ENCODE data around the gene NHEJ1.

DNA sequence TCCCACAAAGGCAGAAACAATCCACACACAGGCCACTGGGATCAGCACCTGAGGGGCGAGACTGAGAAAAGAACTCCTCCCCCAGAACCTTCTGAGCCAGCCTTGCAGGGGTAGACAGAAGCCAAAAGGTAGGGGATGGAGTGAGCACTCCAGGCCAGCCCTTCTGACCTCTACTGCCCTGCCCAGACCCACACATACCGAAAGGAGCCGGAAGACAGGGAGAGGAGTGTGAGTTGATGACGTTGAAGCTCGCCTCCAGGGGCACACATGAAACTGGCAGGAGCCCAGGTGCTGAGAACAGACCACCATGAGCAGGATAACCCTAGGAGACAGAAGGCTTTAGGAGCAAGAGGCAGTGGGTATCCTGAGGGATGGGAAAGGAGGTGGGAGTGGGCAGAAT is 7.4 kb upstream of the NHEJ1 start:
- TF ChIP-seq, protein P1, sequence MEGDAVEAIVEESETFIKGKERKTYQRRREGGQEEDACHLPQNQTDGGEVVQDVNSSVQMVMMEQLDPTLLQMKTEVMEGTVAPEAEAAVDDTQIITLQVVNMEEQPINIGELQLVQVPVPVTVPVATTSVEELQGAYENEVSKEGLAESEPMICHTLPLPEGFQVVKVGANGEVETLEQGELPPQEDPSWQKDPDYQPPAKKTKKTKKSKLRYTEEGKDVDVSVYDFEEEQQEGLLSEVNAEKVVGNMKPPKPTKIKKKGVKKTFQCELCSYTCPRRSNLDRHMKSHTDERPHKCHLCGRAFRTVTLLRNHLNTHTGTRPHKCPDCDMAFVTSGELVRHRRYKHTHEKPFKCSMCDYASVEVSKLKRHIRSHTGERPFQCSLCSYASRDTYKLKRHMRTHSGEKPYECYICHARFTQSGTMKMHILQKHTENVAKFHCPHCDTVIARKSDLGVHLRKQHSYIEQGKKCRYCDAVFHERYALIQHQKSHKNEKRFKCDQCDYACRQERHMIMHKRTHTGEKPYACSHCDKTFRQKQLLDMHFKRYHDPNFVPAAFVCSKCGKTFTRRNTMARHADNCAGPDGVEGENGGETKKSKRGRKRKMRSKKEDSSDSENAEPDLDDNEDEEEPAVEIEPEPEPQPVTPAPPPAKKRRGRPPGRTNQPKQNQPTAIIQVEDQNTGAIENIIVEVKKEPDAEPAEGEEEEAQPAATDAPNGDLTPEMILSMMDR (IDR thresholded peaks at IDR 0.05; ENCODE audit: low read depth, low read length, missing input control): no peak
- TF ChIP-seq, protein P2, sequence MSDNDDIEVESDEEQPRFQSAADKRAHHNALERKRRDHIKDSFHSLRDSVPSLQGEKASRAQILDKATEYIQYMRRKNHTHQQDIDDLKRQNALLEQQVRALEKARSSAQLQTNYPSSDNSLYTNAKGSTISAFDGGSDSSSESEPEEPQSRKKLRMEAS (IDR thresholded peaks at IDR 0.05): no peak
- TF ChIP-seq TAF1 (conservative IDR thresholded peaks at IDR 0.05) (no peak), RXRA (IDR thresholded peaks at IDR 0.05) (no peak), RAD21 (IDR thresholded peaks at IDR 0.05) (no peak), JUND (IDR thresholded peaks at IDR 0.05) (no peak), HNF4A (conservative IDR thresholded peaks at IDR 0.05) (no peak), EGR1 (IDR thresholded peaks at IDR 0.05; ENCODE audit: low read depth in 2 of 2) (no peak), SP1 (IDR thresholded peaks at IDR 0.05) (no peak), NR2F2 (IDR thresholded peaks at IDR 0.05) (no peak), YY1 (IDR thresholded peaks at IDR 0.05) (no peak)
- TF ChIP-seq, protein P3, sequence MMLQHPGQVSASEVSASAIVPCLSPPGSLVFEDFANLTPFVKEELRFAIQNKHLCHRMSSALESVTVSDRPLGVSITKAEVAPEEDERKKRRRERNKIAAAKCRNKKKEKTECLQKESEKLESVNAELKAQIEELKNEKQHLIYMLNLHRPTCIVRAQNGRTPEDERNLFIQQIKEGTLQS (IDR thresholded peaks at IDR 0.05): no peak
- TF ChIP-seq, protein P4, sequence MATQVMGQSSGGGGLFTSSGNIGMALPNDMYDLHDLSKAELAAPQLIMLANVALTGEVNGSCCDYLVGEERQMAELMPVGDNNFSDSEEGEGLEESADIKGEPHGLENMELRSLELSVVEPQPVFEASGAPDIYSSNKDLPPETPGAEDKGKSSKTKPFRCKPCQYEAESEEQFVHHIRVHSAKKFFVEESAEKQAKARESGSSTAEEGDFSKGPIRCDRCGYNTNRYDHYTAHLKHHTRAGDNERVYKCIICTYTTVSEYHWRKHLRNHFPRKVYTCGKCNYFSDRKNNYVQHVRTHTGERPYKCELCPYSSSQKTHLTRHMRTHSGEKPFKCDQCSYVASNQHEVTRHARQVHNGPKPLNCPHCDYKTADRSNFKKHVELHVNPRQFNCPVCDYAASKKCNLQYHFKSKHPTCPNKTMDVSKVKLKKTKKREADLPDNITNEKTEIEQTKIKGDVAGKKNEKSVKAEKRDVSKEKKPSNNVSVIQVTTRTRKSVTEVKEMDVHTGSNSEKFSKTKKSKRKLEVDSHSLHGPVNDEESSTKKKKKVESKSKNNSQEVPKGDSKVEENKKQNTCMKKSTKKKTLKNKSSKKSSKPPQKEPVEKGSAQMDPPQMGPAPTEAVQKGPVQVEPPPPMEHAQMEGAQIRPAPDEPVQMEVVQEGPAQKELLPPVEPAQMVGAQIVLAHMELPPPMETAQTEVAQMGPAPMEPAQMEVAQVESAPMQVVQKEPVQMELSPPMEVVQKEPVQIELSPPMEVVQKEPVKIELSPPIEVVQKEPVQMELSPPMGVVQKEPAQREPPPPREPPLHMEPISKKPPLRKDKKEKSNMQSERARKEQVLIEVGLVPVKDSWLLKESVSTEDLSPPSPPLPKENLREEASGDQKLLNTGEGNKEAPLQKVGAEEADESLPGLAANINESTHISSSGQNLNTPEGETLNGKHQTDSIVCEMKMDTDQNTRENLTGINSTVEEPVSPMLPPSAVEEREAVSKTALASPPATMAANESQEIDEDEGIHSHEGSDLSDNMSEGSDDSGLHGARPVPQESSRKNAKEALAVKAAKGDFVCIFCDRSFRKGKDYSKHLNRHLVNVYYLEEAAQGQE (IDR thresholded peaks at IDR 0.05): no peak
- TF ChIP-seq, protein P5, sequence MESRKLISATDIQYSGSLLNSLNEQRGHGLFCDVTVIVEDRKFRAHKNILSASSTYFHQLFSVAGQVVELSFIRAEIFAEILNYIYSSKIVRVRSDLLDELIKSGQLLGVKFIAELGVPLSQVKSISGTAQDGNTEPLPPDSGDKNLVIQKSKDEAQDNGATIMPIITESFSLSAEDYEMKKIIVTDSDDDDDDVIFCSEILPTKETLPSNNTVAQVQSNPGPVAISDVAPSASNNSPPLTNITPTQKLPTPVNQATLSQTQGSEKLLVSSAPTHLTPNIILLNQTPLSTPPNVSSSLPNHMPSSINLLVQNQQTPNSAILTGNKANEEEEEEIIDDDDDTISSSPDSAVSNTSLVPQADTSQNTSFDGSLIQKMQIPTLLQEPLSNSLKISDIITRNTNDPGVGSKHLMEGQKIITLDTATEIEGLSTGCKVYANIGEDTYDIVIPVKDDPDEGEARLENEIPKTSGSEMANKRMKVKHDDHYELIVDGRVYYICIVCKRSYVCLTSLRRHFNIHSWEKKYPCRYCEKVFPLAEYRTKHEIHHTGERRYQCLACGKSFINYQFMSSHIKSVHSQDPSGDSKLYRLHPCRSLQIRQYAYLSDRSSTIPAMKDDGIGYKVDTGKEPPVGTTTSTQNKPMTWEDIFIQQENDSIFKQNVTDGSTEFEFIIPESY (IDR thresholded peaks at IDR 0.05): no peak
